Stimulated activated CD8-positive, alpha-beta memory T cell treated with anti-CD3 and anti-CD28 coated beads, Interleukin-7, amount 100 ng/mL, for 24 hours (primary cell): Measurements from ENCODE around the gene C16orf74.

Experiments used
- DNase-seq: peaks from one replicate; pipeline ENCODE4 v3.0.0-alpha.2; 2020; ENCODE audit warnings: low read depth

Gene C16orf74

GRCh38 chr16:85695196-85696128 lies 55.4 kb downstream of the C16orf74 start:
- DNase-seq: no peak

- no peak for DNase-seq
Measured at GRCh38 chr16:85690469-85691064, 60.3 kb downstream of the C16orf74 start.

DNA sequence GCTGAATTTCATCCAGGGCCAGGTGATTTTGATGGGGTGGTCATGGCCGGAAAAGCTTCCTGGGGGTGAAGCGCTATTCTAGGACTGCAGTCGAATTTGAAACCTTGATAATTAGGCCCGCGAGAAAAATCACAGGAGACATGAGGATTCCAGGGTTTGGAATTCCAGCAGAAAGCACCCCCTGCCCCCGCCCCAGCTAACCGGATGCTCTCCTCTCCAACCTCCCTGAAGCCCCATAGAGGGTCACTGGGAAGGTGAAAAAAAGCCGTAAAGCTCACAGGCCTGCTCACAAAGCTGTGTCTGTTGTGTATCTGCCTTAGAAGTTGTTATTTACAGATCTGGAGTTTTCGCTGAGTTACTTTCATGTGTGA lies 61.0 kb downstream of the C16orf74 start:
- no peak for DNase-seq

DNA sequence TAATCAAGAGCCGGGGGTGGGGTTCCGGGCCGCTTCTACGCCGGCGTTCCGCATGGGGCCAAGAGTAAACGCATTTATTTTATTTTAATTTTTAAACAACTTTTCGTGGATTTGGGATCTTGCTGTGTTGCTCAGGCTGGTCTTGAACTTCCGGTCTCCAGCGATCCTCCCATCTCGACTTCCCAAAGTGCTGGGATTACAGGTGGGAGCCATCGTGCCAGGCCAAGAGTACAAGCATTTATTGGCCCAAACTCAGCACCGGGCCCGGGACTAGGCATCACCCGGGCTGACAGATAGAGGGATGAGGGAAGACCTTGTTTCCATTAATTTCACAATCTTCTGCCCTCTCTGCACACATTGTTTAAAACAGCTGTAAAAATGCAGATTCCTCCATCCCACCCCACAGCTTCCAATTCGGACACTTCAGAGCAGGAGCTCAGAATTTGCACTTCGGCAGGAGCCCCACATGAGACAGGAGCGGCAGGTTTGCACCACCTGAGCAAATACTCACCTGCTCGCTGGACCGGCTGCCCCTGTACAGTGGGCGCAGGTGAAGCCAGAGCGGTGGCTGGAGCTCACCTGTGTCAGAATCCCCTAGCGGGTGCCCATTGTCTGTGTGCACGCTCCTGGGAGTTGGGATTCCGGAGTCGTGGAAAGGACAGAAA lies 61.5 kb downstream of the C16orf74 start:
- no peak for DNase-seq

GRCh38 chr16:85688586-85689284 lies 62.2 kb downstream of the C16orf74 start, which contains the start of gene GINS2:
Gene GINS2, minus strand, starts transcription at chr16:85688954. Its CDS starts 56 bp downstream, at chr16:85688898.
- peak; percentile 75 for DNase-seq

DNA sequence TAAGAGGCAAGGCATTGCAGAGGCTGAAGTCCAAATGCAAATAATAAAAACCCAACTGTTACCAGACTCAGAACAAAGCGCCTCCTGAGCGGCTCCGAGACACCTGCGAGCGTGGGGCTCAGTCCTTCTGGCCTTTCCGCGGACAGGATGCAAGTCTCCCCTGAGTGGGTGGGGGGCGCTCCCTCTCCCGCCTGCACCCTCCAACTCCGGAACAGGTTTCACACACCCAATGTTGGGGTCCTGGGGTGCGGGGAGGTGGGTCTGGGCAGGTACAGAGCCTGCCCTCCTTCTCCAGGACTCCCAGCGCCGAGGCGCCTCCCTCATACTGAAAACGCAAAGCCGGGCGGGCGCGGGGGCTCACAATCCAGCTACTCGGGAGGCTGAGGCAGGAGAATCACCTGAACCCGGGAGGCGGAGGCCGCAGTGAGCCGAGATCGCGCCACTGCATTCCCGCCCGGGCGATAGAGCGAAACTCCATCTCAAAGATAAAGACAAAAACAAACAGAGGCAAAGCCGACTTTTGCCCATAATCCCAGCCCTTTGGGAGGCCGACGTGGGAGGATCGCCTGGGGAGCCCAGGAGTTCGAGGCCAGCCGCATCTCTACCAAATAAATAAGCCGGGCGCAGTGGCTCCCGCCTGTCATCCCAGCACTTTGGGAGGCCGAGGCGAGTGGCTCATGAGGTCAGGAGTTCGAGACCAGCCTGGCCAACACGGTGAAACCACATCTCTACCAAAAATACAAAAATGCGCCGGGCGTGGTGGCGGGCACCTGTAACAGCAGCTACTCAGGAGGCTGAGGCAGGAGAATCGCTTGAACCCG lies 63.0 kb downstream of the C16orf74 start:
- no peak for DNase-seq

- no peak for DNase-seq
Measured at GRCh38 chr16:85686912-85687591, 63.8 kb downstream of the C16orf74 start.

- no peak for DNase-seq
Measured at GRCh38 chr16:85685251-85685650, 65.6 kb downstream of the C16orf74 start.

DNA sequence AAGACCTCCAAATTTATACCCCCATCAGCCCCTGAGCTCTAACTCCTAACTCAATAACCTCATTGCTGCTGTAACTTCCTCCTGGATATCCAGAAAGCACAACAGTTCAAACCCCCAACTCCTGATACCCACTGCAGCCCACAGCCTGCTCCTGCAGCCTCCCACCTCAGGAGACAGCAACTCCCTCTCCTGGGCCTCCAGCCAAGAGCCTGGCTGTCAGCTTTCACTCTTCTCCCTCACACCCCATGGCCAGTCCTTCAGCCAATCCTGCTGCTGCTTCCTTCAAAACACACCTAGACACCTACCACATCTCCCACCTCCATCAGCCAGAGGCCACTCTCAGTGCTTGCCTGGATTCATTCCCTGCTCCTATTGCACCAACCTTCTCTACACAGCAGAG lies 67.5 kb downstream of the C16orf74 start:
- DNase-seq: no peak

DNA sequence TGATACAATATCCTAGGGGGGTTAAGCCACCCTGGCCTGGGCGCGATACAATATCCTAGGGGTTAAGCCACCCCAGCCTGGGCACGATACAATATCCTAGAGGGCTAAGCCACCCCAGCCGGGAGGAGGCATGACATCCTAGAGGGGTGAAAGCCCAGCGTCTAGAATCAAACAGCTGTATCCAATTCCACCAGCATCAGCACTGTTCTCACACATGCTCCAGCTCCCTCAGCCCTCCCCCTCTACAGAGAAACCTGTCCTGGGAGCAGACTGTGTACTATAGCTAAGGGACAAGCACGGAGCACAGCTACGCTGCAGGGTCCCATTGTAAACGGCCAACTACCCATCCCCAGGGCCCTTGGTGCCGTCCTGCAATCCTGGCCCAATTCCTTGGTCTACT lies 68.4 kb downstream of the C16orf74 start:
- no peak for DNase-seq

DNA sequence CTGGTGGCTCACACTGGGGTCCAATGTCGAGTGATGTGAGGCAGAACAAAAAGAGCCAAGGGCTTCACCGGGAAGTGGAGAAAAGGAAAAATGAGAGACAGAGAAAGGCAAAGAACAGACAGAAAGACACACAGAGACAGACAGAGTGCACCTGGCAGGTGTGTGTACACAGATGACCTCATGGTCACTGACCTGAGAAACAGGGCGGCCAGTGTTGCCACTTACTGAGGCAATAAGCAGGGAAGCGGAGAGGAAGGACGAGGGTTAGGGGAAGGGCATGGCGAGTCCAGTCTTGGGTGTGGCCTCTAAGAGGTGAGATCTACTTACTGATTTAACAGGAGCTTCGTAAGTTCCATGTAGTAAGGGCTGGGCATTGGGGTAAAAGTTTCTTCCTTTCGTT lies 69.6 kb downstream of the C16orf74 start:
- DNase-seq: no peak

DNA sequence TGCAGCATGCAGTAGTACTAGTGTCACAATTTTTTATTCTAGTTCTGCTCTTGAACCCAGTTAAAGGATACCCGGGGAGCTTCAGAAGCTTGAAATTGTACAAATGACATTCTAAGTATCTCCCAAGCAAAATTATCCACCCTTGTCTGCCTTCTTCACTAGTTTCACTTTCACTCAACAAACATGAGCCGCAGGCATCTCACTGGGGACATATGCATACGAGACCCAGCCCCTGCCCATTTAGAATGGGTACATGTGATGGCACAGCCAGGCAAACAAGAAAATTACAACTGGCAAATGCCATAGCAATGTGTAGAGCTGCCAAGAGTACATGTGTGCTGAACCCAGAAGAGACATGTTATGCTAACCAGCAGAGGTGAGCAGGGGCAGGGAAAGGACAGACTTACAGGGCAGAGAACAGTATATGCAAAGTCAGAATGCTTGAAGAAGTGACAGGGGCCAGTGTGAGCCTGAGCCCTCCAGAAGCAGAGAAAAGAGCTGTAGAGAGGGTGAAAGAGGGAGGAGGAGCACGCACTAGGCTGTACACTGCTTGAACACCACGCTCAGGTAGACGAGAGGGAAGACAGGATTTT lies 70.4 kb downstream of the C16orf74 start:
- no peak for DNase-seq

DNA sequence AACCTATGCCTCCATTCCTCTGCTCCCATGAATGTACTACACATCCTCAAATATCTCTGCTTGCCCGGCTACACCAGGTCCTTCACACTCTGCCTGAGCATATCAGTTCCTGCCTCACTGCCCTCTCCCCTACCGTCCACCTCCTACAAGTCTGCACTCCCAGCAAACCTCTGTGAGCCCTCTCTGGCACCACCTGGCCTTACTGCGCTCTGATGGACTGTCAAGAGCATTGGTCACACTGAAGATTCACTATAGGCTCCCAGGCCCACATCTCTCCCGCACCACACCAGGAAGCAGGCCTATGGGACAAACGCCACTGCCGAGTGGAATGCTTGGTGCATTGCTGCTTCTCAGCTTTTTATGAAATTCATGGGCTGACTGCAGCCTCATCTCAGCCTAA lies 71.0 kb downstream of the C16orf74 start:
- no peak for DNase-seq

DNA sequence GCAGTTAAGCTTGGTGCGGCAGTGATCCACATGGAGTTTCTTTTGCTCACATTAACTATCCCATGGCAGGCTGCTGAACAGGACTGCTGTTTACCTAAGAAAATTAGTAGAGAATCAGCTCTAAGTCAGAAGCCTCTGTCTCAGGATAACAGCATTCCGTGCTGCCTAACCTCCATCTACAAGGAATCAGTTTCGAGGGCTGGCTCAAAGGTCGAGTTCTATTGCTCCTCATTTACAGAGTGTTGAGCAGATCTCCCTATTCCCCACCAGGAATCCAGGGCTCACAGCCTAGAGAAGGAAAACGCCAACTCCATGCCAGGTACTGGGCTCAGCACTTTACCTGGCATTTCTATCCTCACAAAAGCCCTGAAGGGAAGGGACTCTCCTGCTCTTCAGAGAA lies 72.1 kb downstream of the C16orf74 start:
- no peak for DNase-seq

- DNase-seq: no peak
Measured at GRCh38 chr16:85678016-85678415, 72.9 kb downstream of the C16orf74 start.

GRCh38 chr16:85677383-85677967 lies 73.4 kb downstream of the C16orf74 start:
- DNase-seq: no peak

GRCh38 chr16:85676466-85676865 lies 74.4 kb downstream of the C16orf74 start:
- no peak for DNase-seq

DNA sequence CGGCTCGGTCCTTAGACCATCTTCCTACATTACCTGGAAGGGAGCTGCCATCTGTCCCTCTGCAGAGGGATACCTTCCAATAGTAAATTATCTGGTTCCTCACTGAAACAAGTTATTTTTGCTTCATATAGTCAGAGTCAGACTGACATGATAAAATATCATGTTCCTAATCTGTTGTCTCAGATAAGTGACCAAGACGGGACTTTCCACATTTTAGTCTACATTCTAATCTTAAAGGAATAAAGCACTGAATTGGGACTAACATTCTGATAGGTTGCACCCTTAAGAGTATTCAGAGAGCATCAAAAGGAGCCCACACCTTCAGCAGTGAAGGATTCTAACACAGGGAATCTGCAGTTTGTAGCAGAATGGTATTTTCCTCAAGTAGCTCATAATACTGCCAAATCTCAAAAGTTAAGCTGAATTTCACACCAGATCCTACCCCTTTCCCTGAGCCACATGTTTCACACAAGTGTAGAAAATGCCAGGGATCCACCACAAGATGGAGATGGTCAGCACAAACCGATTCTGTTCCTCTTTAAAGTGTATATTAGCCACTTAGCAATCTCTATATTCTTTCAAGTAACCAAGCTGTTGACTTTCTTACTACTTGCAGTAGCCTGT lies 75.5 kb downstream of the C16orf74 start:
- no peak for DNase-seq

DNA sequence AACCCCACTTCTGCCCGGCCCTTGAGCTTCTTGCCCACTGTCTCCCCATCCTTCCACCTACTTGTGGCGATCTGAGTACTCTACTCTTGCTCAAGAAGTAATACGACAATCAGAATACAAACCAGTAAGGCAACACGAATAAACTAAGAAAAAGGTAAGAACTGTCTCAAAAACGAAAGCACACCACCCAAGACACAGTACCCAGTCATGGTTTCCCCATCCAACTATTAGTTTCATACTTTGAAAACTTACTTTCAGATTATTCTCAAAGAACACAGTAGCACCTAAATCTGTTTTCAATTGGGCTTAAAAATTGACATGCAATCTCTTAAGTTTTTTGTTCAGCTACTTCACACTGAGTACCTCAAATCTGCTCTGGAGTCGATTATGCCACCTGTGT lies 76.1 kb downstream of the C16orf74 start:
- DNase-seq: no peak

DNA sequence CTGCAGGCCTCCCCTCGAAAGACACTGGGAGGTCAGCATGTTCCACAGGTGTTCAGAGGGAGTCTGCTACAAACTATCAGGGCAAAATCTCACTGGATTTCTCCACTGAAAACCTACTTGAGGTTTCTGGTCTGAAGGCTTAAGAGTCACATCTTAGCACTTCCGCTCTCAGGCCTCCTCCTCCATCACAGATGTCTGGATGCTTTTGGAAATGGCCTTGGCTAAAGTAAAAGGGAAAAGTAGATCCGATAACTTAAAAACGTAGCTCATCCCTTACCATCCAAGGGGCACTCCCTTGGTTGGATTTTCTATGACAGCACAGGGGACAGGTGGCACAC lies 76.5 kb downstream of the C16orf74 start:
- DNase-seq: no peak
